ENCODE data around the gene AFF2.
A peak's percentile ranks its signal among the peaks of the same experiment; 100 is the strongest.
"Not testable (repeated sequence)": the region's sequence is repeated elsewhere in the genome, so short reads cannot be mapped to it uniquely, and the experiment has no call there.

AFF2 gene

GRCh38 chrX:148865277-148866210 lies 365.1 kb downstream of the AFF2 start:
- DNase-seq (ENCODE audit: low read depth) = no peak

- DNase-seq (ENCODE audit: low read depth) = no peak
Measured at GRCh38 chrX:148867596-148867995, 367.2 kb downstream of the AFF2 start.

- peak; percentile 53 for DNase-seq (ENCODE audit: low read depth)
Measured at GRCh38 chrX:148871422-148872160, 371.2 kb downstream of the AFF2 start.

GRCh38 chrX:148872161-148872535 lies 371.7 kb downstream of the AFF2 start:
- no peak for DNase-seq (ENCODE audit: low read depth)

GRCh38 chrX:148872881-148873280 lies 372.5 kb downstream of the AFF2 start:
- no peak for DNase-seq (ENCODE audit: low read depth)

- DNase-seq (ENCODE audit: low read depth) = no peak
Measured at GRCh38 chrX:148874636-148875246, 374.3 kb downstream of the AFF2 start.

GRCh38 chrX:148878371-148878770 lies 378.0 kb downstream of the AFF2 start:
- DNase-seq (ENCODE audit: low read depth) = peak; percentile 38

GRCh38 chrX:148885203-148885602 lies 384.8 kb downstream of the AFF2 start:
- no peak for DNase-seq (ENCODE audit: low read depth)

- DNase-seq (ENCODE audit: low read depth) = no peak
Measured at GRCh38 chrX:148893395-148893794, 393.0 kb downstream of the AFF2 start.

GRCh38 chrX:148902581-148902980 lies 402.2 kb downstream of the AFF2 start:
- no peak for DNase-seq (ENCODE audit: low read depth)

- DNase-seq (ENCODE audit: low read depth) = no peak
Measured at GRCh38 chrX:148903176-148903575, 402.8 kb downstream of the AFF2 start.

- no peak for DNase-seq (ENCODE audit: low read depth)
Measured at GRCh38 chrX:148904421-148905111, 404.1 kb downstream of the AFF2 start.

GRCh38 chrX:148905400-148905799 lies 405.0 kb downstream of the AFF2 start:
- no peak for DNase-seq (ENCODE audit: low read depth)

- DNase-seq (ENCODE audit: low read depth) = not testable (repeated sequence)
Measured at GRCh38 chrX:148906628-148907027, 406.2 kb downstream of the AFF2 start.

- DNase-seq (ENCODE audit: low read depth) = no peak
Measured at GRCh38 chrX:148909758-148910157, 409.3 kb downstream of the AFF2 start.

GRCh38 chrX:148913971-148914370 lies 413.6 kb downstream of the AFF2 start:
- no peak for DNase-seq (ENCODE audit: low read depth)

GRCh38 chrX:148914783-148915182 lies 414.4 kb downstream of the AFF2 start:
- no peak for DNase-seq (ENCODE audit: low read depth)

GRCh38 chrX:148915474-148915873 lies 415.1 kb downstream of the AFF2 start:
- no peak for DNase-seq (ENCODE audit: low read depth)

- no peak for DNase-seq (ENCODE audit: low read depth)
Measured at GRCh38 chrX:148917441-148917840, 417.0 kb downstream of the AFF2 start.

GRCh38 chrX:148923631-148924030 lies 423.2 kb downstream of the AFF2 start:
- DNase-seq (ENCODE audit: low read depth) = no peak

GRCh38 chrX:148926371-148926770 lies 426.0 kb downstream of the AFF2 start:
- DNase-seq (ENCODE audit: low read depth) = no peak

GRCh38 chrX:148928811-148929210 lies 428.4 kb downstream of the AFF2 start:
- DNase-seq (ENCODE audit: low read depth) = no peak
